Measurements from ENCODE around the gene TRIM40.
"Not testable (repeated sequence)": the region's sequence is repeated elsewhere in the genome, so short reads cannot be mapped to it uniquely, and the experiment has no call there.

Gene TRIM40

GRCh38 chr6:30136570-30137286 is 788 bp downstream of the TRIM40 start:
- in situ Hi-C loops (cut with MboI; ENCODE audit: low sequenced_read_pairs, unreplicated experiment): no loop called here
- no peak for DNase-seq (ENCODE audit: low spot score)
- TF ChIP-seq CTCF (IDR thresholded peaks at IDR 0.05; ENCODE audit: borderline replicate concordance, control extremely low read depth, extremely low read depth, insufficient read depth, missing control alignments): no peak

GRCh38 chr6:30140240-30140639 is 4.3 kb downstream of the TRIM40 start:
- in situ Hi-C loops (cut with MboI; ENCODE audit: low sequenced_read_pairs, unreplicated experiment); DNase-seq (ENCODE audit: low spot score): not testable (repeated sequence)

GRCh38 chr6:30142665-30143064 is 6.7 kb downstream of the TRIM40 start:
- no peak for DNase-seq (ENCODE audit: low spot score)
- in situ Hi-C loops (cut with MboI; ENCODE audit: low sequenced_read_pairs, unreplicated experiment): no loop called here
- TF ChIP-seq CTCF (IDR thresholded peaks at IDR 0.05; ENCODE audit: borderline replicate concordance, control extremely low read depth, extremely low read depth, insufficient read depth, missing control alignments): no peak

GRCh38 chr6:30143780-30144179 is 7.8 kb downstream of the TRIM40 start:
- DNase-seq (ENCODE audit: low spot score): no peak
- in situ Hi-C loops (cut with MboI; ENCODE audit: low sequenced_read_pairs, unreplicated experiment): no loop called here

GRCh38 chr6:30144811-30145210 is 8.9 kb downstream of the TRIM40 start:
- TF ChIP-seq CTCF (IDR thresholded peaks at IDR 0.05; ENCODE audit: borderline replicate concordance, control extremely low read depth, extremely low read depth, insufficient read depth, missing control alignments): no peak
- DNase-seq (ENCODE audit: low spot score): no peak
- in situ Hi-C loops (cut with MboI; ENCODE audit: low sequenced_read_pairs, unreplicated experiment): no loop called here

More at GRCh38 chr6:30143780-30144179, 7.8 kb downstream of the TRIM40 start:
- no peak for TF ChIP-seq CTCF (IDR thresholded peaks at IDR 0.05; ENCODE audit: borderline replicate concordance, control extremely low read depth, extremely low read depth, insufficient read depth, missing control alignments)

- TF ChIP-seq CTCF (IDR thresholded peaks at IDR 0.05; ENCODE audit: borderline replicate concordance, control extremely low read depth, extremely low read depth, insufficient read depth, missing control alignments): no peak
- no peak for DNase-seq (ENCODE audit: low spot score)
- in situ Hi-C loops (cut with MboI; ENCODE audit: low sequenced_read_pairs, unreplicated experiment): no loop called here
Observed at GRCh38 chr6:30145818-30146217, 9.9 kb downstream of the TRIM40 start.

- no peak for DNase-seq (ENCODE audit: low spot score)
- in situ Hi-C loops (cut with MboI; ENCODE audit: low sequenced_read_pairs, unreplicated experiment): no loop called here
- TF ChIP-seq CTCF (IDR thresholded peaks at IDR 0.05; ENCODE audit: borderline replicate concordance, control extremely low read depth, extremely low read depth, insufficient read depth, missing control alignments): no peak
Observed at GRCh38 chr6:30147096-30147495, 11.2 kb downstream of the TRIM40 start.
